NCI-H69 (cell line): ENCODE results near the gene CER1.

Experiments
- DNase-seq: peaks from one replicate; lab custom pipeline; 2025; lab: John Stamatoyannopoulos, UW

Gene CER1, protein sequence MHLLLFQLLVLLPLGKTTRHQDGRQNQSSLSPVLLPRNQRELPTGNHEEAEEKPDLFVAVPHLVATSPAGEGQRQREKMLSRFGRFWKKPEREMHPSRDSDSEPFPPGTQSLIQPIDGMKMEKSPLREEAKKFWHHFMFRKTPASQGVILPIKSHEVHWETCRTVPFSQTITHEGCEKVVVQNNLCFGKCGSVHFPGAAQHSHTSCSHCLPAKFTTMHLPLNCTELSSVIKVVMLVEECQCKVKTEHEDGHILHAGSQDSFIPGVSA

DNA sequence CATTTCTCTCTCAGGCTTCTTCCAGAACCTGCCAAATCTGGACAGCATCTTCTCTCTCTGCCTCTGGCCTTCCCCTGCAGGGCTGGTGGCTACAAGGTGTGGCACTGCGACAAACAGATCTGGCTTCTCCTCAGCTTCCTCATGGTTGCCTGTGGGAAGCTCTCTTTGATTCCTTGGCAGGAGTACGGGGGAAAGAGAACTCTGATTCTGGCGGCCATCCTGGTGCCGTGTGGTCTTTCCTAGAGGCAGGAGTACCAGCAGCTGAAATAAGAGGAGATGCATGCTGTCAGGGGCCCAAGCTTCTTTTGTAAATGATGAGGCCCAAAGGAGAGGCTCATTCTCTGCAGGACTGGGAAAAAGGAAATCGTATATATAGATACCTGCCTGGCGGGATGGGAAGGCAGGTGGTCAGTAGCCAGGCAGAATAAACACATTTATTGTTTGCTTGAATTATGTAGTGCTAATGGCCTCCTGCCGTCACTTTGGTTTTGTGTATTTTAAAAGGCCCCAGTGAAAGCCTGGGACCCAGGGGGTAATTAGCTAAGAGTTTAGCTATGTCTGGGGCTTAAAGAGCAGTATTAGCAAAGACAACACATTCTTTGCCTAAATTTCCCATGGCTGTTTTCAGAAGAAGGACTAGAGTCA lies at the start of gene CER1:
Gene CER1, minus strand, starts transcription at position 343 of the 645 bp plus-strand sequence. Its CDS starts 61 bp downstream, at position 282.
- DNase-seq: peak; percentile 99

DNA sequence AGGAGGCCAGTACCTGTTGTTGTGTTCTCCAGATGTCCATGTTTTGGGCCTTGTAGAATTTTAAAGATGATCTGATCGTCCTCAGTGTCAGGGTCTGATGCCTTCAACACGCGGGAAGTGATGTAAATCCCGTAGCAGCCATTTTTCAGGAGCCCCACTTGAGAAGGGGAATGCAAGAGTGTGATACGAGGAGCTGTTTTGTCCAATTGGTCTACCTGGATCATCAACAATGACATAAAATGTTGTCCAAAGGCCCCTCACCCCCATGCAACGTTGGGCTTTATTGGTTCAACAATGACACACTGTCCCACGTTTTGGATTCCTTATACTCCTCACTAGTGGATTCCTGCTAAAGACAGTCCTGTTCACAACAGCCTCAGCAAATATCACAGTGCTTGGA lies 48.1 kb upstream of the CER1 start:
- no peak for DNase-seq

DNA sequence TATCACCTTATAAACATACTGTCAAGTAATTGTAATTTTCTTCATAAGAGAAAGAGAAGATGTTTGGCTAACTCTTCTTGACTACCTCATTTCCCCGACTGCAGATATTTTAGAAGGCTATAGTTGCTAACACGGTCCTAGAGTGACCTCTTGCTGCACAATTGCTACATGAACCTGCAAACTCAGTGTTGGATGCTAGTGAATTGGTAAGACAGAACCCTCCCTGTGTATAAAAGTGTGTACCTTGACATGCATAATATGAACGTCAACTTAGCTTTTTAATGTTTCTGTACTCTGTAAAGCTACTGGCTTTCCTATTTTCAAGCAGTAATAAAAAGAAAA lies 46.7 kb upstream of the CER1 start:
- peak; percentile 85 for DNase-seq

DNA sequence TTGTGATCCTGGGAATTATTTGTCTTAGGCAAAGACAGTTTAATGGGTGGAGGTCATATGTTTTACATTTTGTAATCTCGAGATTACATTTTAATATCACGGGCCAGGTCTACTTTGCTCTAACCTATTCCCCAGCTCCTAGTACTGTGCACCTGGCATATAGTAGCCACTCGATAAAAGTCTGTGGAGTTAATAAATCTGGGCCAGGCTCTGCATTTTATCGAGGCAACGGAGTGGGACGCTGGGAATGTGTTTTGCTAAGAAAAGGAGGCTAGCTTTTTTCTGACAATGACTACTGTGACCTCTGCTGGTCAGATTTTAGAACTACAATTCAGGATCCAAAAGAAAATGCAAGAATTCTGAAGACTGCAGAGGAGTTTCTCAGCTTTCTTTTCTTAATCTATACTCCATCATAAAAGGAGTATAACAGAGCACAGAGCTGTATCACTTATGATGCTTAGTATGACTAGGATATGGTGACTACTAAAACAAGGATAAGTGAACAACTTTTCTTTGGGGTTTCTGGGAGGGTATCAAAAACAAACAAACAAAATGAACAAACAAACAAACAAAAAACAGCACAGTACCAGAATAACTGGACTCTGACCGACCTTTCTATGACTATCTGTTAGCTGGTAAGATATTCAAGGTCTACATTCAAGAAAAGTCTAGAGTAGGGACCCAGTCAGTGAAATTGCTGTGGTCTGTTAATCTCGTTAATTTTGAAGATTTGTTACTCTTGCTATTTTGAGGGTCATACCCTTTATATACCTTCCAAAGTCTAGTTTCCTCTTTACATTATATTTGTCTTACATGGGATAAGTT lies 46.1 kb upstream of the CER1 start:
- peak; percentile 83 for DNase-seq

DNA sequence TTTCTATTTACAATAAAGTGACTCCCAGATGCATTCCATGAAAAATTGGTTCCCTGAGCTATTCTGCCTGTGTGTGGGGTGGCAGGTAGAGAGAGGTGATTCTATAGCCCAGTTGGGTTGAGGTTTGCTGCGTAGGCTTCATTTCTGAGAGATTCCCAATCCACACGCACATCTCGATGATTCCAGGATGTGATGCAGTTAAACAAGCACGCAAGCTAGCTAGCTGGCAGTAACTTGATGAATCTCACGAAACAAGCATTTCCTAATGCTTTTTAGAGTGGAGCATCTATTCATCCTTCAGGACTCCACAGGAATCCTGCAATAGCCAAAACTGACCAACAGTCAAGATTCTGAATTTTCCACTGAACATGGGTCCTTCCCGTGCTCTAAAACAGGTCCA lies 43.8 kb upstream of the CER1 start:
- DNase-seq: no peak

DNA sequence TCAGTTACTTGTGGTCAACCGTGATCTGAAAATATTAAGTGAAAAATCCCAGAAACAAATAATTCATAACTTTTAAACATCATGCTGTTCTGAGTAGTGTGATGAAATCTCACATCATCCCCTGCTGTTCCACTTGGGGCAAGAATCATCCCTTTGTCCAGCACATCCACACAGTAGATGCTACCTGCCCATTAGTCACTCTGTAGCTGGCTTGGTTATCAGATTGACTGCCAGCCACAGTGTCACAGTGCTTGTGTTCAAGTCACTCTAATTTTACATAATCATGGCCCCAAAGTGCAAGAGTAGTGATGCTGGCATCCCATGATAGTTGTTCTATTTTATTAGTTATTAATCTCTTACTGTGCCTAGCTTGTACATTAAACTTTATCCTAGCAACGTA lies 39.1 kb upstream of the CER1 start:
- DNase-seq: no peak

DNA sequence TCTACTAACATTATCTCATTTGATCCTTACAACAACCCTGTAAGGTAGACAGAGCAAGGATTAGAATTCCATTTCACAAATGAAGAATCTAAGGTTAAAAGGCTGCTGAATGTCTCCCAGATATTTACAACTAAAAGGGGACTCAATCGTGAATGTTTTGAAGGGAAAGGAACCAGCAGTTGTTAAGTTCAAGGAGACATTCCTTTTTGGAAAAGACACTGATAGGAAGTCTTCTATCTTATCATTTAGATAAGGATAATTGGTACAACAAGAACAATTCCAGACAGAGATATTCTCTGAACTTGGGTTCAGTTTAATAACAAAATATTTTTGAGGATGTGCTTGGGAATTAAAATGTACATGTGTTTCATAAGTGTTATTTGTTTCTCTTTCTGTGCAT lies 37.5 kb upstream of the CER1 start:
- no peak for DNase-seq

DNA sequence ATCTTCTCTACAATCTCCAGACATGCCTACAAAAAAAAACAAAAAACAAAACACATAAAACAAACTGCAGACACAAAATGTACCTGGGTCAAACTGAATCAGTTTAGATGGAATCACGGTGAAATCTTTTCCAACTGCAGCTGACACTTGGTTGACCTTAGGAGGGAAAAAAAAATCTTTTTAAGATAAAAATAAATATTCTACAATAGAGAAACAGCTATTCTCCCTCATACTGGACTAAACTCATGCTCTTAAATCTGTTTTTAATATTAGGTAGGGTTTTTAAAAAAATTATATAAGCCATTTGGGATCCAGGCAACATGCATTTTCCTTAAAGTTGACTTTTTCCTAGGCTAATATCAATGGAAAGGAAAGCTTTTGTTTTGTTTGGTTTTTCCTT lies 33.8 kb upstream of the CER1 start:
- DNase-seq: no peak

DNA sequence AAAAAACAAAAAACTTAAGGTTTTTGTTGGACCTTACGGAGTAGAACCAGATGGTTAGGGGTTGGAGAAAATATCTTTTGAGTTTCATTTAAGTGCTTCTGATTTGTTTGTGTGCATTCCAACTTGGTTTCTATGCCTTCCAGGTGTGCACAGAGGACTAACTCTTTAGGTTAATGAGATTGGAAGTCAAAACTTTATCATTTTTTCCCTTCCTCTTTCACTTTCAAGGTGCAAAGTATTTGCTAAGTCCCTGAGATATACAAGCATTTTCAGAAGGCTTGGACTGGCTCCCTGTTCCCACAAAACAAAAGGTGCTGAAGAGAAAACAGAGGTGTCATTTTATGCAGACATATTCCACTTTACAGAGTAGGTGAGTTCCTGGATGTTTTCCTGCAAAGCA lies 30.3 kb upstream of the CER1 start:
- DNase-seq: no peak

DNA sequence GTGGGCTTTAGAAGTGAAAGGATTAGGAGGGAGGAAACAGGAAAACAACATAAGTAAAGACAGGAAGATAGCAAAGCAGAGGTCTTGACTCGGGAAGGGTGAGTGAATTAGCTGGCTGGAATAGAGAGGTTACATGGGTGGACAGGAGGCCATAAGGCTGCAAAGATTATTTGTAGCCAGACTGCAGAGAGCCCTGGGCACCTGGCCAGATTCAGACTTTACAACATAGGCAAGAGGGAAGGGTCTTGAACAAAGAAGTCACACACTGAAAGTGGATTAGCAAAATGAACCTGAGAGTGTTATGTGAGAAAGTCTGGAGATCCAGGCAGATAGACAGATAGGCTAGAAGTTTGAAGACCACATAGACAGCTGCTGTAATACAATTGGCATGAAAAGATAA lies 29.7 kb upstream of the CER1 start:
- peak; percentile 67 for DNase-seq

DNA sequence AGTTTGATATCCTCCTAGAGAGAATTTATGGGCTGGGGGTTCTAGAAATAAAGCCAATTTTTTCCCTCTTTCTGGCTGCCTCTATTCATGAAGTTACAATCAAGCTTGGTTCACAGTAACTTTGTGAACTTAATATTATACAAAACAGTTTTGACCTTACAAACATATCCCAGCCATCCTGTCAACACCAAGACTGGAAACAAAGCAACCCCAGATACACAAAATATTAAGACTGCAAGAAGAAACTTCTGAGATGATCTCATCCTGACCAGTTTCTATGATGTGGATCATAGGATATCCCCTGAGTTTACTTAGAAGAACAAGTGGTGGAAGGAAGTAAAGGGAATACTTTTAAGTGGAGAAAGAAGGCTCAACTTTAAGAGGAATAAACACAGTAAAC lies 28.3 kb upstream of the CER1 start:
- no peak for DNase-seq

DNA sequence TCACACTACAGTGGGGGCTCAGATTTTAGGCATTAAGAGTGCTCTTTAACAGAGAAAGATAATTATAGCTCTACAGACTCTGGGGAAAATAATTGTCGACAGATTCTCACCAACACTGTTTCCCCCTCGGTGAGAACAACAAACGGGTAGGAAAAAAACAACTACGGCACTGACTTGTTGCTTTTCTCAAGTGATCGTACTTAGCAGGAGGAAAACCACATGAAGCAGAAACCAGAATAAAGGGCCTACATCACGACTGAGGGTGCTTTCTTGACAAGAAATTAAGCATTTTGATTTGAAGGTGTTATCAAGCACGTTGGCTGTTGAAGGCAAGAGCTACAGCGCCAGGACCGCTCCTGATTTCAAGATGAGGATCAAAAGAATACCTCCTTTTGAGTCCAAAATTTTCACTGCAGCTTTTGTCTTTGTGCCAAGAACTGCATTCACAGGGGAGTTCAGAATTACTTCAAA lies 27.2 kb upstream of the CER1 start:
- DNase-seq: peak; percentile 84

DNA sequence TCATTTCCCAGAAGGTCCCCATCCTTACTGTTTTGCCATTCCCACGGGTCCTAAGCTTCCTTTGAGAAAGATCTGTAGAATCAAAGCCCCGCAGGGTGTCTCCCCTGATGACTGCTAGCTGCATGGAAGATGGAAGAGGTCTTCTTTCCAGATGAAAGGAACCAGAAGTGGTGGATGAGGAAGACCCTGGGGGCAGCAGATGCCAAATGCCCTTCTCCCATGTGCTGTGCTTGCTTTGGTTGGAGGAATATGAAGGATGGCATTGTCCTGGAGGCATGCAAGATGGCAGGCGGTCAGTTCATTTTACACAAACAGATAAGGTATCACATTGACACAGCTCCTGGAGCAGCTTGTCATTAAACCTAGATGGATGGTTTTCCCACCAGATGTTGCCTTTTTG lies 25.8 kb upstream of the CER1 start:
- peak; percentile 77 for DNase-seq

DNA sequence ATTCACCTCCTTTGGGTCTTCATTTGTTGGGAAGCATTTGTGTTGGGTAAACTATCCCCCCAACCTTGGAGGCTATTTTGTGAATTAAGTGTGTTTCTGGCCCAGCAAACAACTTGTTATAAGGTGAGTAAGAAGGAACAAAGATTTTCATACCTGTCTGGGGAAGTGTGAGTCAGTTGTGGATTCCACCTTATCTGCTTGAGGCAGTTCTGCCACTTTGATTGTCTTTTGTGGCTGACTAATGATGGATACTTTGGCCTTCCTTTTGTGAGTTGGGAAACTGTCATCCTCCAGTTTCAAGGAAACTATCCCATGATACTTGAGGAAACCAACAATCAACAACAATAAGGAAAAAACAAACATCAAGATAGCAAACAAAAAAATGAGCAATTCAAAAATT lies 24.6 kb upstream of the CER1 start:
- DNase-seq: no peak

DNA sequence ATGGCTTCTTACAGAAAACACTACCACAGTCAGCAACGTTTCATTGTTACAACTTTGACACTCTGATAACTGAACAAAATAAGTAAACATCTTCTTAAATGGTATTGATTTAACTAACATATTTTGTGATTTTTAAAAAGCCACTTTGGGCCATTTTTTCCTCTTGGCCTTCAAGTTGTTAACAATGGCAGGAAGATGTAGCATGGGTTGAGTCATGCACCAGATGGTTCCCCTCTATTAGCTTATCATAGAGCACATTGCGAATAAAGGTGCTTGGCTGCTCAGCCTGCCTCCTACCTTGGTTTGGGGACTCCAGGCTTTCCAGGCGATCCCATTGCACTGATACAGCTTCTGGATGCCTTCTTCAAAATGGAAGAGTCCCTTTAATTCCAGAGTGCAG lies 24.1 kb upstream of the CER1 start:
- DNase-seq: peak; percentile 28

DNA sequence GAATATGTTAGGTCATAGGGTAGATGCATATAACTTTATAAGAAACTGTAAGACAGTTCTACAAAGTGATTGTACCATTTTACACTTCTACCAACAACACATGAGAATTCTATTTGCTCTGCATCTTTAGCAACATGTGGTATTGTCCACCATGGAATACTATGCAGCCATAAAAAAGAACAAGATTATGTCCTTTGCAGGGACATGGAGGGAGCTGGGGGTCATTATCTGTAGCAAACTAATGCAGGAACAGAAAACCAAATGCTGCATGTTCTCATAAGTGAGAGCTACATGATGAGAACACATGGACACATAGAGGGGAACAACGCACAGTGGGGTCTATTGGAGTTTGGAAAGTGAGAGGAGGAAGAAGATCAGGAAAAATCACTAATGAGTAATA lies 22.2 kb upstream of the CER1 start:
- DNase-seq: no peak

DNA sequence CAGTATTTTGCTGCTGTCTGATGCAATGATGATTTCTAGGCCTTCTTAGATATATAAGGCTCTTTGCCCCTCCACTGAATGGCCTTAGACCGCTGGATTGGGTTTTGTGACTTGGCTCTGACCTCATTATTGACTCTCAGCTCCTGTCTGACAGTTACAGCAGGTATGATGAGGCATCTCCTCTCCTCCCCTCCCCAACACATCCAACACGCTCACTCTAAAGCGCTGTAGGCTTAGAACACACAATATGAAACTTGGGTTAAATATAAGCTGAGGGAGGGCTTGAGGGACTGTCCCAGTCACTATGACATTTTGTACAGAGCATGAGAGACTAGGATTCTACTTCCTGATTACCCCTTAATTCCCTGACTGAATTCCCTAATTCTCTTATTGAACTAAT lies 18.8 kb upstream of the CER1 start:
- DNase-seq: peak; percentile 55

DNA sequence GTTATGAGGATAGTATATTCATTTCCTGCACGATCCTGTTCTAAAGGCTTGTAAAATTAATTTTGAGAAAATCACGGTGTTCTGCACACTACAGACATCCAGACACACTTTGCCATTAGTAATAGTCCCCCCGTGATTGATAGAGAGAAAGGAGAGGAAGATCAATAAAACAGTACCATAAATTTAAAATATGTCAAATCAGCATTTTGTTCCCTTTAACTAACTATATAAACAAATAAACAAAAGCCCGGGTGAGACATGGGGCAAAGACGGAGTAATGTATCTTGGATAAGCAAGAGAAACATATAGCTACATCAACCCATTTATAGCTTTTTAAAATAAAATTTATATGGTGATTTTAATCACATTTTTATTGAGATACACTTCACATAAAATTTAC lies 10.6 kb upstream of the CER1 start:
- no peak for DNase-seq

DNA sequence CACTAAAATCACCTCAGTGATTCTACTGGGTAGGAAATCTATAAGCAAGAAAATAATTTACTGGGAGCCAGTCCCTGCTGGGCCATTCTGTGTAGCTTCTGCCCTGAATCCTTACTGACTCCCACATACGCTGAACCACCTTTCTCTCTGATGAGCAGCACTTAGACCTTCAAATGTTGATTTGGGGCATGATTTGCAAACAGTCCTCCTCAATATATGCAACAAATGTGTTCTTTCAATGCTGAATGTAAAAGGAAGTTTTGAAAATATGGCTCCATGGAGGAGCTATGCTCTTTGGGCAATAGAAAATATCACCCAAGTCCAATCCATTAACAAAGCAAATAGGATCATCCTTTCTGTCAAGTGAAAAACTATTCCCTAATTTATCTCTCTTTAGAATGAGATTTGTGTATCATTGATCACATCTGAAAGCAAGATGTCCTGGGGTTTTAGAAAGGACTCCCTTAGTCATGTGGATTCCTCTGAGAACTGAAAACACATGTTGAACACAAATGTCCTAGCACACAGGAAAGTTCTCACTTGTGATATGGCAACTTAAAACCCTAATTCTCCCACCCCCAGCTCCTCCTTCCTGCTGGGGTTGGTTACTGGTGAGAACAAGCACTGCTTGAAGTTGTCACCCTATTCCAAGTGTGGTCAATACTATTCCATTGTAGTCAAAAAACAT lies 8.9 kb upstream of the CER1 start:
- no peak for DNase-seq

DNA sequence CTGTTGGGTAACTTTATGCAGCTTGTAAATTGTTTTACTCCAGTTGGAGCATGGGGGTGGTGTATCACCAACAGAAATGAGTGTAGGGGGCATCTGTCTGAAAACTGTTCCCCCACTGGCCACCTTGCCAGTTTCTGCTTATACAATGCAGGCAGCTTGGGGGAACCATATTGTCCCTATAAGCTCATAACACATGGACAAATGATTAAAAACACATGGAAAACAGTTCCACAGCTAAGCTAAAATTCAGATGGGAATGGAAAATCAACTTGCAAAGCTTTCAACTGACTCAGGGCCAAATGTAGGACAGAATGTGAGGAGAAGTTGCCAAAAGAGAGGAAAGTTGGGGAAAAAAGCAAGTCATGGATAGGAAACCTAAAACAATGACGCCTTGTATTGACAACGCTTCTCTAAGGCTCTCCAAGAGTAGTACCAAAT lies 7.9 kb upstream of the CER1 start:
- DNase-seq: no peak

DNA sequence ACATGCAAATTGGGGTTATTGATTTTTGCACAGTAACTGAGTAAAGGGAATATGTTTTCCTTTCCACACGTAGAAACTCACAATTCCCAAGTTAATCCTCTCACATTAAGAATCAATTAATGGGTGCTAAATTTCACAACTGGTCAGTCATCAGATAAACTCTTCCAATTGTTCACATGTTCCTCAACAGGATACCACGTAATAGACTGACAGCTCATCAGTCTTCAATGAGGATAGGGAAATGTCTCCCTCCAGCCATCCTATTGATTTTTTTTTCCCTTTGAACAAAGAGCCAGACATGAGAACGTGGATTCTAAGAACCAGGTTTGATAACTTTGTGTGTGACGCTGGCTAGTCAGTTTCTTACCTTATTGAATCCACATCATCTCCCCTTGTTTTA lies 768 bp upstream of the CER1 start:
- DNase-seq: peak; percentile 25

DNA sequence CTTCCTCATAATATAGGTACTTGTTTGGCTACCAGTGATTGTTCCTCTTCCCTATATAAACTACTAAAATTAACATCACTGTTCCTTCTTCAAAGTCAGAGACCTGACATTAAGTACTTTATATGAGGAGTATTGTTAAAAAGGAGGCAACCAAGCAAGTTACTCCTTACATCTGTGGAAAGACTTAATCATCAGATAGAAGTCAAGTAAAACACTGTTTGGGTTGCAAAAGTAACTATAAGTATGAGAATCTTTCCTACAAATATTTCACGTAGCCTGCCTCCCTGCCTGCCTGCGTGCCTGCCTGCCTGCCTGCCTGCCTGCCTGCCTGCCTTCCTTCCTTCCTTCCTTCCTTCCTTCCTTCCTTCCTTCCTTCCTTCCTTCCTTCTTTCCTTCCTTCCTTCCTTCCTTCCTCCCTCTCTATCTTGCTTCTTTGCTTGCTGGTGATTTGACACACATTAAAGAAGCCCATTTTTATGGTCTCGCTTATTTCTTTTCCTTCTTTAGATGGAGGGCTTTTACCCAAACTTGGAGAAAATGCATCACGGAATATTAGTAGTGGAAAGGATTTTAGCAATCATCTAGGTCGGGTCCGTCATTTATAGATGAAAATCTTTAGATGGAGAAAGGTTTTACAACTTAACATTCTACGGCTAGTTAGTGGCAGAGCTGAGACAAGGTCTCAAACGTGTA lies 3.2 kb downstream of the CER1 start:
- no peak for DNase-seq
